A549 (cell line): ENCODE measurements around the gene TTN.

ENCODE experiments used
- BHLHE40 ChIP-seq: IDR thresholded peaks from 2 replicates; pipeline ENCODE4 v1.6.1; 2012; ENCODE audit warnings: low read depth, low read length, inconsistent platforms
- CEBPB ChIP-seq, 2 experiments: fragments of >200 bp in 1 of 2; sonication (Bioruptor Twin) in 1 of 2; formaldehyde crosslinking in 1 of 2; IDR thresholded peaks; 2 replicates each; pipeline ENCODE4 v1.6.1; 2012 to 2016
- CTCF ChIP-seq: fragments of >200 bp; sonication (Bioruptor Twin); formaldehyde crosslinking; IDR thresholded peaks from 3 replicates; pipeline ENCODE4 v1.5.1; 2016
- ELK1 ChIP-seq: fragments of 150-350 bp; IDR thresholded peaks from 2 replicates; pipeline ENCODE4 v1.6.1; 2014; ENCODE audit warnings: low read depth, mild to moderate bottlenecking, low read length
- KDM5A ChIP-seq: fragments of 200-600 bp; sonication (generic); IDR thresholded peaks from 2 replicates; pipeline ENCODE4 v1.6.1; 2016; ENCODE audit warnings: antibody characterized with exemption, mild to moderate bottlenecking
- POLR2A ChIP-seq: IDR thresholded peaks from 2 replicates; pipeline ENCODE4 v1.6.1; 2012; ENCODE audit warnings: mild to moderate bottlenecking, low read length

- no peak for TF ChIP-seq CEBPB (IDR thresholded peaks at IDR 0.05)
- TF ChIP-seq POLR2A = no peak
- no peak for TF ChIP-seq CTCF
- TF ChIP-seq KDM5A = no peak
- no peak for TF ChIP-seq ELK1
- TF ChIP-seq BHLHE40 = no peak
Observed at GRCh38 chr2:178506949-178507348, 300.3 kb downstream of the TTN start.
